HG03571 (cell line): ENCODE results near the gene SLC2A2.
A peak's percentile ranks its signal among the peaks of the same experiment; 100 is the strongest.

Source experiments
- ATAC-seq: cut with Tn5 transposase; IDR thresholded peaks from one replicate; pipeline ENCODE4 v1.9.1; 2021; ENCODE audit not compliant: unreplicated experiment

Gene SLC2A2

GRCh38 chr3:171026597-171027293, at the start of gene SLC2A2:
TSS of gene SLC2A2 (minus strand) at chr3:171026720. CDS start at chr3:171026670, 50 bp downstream.
- no peak for ATAC-seq

DNA sequence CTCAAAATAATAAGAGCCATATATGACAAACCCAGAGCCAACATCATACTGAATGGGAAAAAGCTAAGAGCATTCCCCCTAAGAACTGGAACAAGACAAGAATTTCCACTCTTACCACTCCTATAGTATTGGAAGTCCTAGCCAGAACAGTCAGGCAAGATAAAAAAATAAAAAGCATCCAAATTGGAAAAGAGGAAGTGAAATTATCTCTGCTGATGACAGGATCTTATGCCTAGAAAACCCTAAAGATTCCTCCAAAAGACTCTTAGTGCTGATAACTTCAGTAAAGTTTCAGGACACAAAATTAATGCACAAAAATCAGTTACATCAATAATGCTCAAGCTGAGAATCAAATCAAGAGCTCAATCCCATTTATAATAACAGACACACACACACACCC, 45.9 kb upstream of the SLC2A2 start:
- no peak for ATAC-seq

GRCh38 chr3:171068658-171069057, 42.1 kb upstream of the SLC2A2 start:
- no peak for ATAC-seq

DNA sequence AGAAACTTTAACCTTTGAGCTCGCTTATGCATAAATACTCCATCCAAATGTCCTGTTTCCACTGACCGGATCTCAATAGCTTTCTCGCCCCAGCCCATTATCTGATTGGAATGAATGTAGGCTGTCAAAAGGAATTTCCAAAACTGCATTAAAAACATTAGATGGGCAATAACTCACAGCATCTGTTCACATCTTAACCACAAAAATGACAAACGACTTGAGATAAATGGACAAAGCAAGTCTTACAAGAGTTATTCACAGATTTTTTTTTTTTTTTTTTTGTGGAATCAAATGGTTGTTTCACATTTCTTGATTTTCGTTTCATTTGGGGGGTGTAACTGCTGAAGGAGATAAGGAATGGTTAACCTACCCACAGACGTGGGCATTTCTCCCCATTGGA, 39.7 kb upstream of the SLC2A2 start:
- no peak for ATAC-seq

DNA sequence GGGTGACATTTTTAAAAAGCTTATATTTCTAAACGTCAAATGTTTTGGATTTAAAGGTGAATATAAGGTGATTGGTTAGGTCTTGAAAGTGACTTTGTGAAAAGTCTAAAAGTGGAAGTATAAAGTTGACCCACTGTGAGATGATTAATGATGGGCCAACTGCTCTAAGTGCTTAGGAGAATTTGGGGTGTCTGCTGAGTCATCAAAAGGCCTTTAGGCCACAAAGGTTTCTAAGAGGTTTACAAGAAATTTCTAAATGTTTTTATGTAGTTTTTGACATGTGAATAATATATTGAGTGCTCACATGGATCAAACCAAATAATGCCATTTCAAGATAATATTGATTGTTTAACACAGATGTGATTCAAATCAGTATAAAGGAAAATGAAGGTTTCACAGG, 39.2 kb upstream of the SLC2A2 start:
- ATAC-seq = no peak

DNA sequence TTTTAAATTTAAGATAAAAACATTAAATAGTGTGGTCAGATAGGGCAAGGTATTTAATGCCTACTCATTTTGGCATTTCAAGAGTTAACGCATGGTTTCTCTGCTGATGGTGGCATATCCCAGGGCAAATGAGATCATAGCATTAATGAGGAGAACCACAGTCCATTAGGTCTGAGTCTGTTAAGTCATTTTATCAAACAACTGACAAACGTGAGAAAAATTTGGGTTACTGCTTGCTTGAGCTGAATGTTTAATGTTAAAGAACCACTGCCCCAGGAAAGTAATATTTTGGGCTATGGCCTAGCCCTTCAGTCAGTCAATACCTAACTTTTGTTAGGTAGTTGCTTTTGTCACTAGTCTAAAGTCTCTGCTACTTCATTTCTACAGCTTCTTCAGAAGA, 37.9 kb upstream of the SLC2A2 start:
- ATAC-seq = no peak

- ATAC-seq = no peak
Observed at GRCh38 chr3:171061749-171062148, 35.2 kb upstream of the SLC2A2 start.

DNA sequence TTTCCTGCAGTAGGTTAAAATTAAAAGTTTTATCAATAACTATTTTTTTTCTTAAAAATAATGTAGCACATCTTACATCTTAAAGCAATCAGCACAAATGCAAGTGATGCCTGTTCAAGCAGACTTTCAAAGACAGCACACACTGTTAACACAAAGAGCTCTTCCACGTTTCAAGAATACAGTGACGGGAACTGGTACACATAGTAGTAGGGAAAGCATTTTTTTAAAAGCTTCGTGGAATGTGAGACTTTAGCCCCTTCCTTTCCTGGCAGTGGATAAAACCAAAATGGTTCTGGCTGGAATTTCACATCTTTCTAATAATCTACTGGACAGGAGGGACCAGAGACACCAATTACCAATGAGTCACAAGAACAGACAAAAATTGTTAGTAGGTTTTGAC, 33.5 kb upstream of the SLC2A2 start:
- no peak for ATAC-seq

GRCh38 chr3:171058873-171059603, 32.5 kb upstream of the SLC2A2 start:
- ATAC-seq = no peak

DNA sequence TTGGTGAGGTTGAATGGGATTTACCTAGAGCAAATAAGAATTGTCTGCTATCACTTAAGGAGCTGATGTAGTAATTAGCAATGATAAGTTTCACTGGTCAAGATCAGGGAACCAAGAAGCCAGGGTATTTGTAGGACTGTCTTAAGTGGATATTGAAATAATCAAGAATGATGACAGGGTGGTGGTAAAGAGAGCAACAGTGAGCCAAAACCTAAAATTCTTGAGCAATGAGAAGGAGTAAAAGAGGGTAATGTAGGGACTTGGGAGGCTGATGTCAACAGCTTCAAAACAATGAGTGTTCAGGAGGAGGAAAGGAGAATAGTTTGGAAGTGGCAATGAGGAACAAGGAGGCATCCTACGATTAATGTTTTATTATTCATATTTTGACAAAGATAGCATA, 31.5 kb upstream of the SLC2A2 start:
- ATAC-seq = no peak

- no peak for ATAC-seq
Observed at GRCh38 chr3:171057072-171057471, 30.6 kb upstream of the SLC2A2 start.

DNA sequence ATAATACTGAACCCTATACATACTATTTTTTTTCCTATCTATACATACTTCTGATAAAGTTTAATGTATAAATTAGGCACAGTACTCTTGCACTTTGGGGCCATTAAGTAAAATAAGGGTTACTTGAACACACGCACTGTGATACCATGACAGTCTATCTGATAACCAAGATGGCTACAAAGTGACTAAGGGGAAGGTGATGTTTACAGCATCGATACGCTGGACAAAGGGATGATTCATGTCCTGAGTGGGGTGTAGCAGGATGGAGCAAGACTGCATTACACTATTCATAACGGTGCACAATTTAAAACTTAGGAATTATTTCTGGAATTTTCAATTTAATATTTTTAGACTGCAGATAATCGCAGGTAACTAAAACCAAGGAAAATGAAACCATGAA, 30.0 kb upstream of the SLC2A2 start:
- no peak for ATAC-seq

GRCh38 chr3:171055336-171056178, 29.0 kb upstream of the SLC2A2 start:
- ATAC-seq = no peak

GRCh38 chr3:171054921-171055320, 28.4 kb upstream of the SLC2A2 start:
- no peak for ATAC-seq

GRCh38 chr3:171054231-171054630, 27.7 kb upstream of the SLC2A2 start:
- ATAC-seq = no peak

DNA sequence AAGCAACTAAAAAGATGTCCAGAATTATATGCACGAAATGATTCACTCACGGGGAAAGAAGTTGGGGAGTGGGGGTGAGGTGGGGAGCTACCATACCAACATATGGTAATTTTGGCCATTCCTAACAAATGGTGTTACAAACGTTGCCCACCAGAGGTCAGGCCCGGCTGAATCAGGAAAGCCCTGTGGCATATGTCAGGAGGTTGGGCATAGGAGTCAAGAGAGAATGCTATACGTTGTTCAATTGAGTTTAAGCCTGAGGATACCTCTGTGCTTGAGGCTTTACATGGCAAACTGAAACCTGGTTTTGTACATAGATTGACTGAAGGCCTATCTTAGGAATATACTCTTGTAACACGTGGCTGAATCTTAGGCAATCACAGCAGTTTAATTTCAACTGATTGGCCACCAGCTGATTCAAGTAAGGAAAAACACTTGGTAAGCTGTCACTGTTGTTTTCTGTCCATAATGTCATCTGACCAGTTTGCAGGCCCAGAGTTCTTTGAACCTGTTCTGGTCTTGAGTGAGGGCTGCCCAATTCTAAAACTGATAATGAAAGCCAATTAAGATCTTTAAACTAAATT, 23.4 kb upstream of the SLC2A2 start:
- peak; percentile 85 for ATAC-seq

DNA sequence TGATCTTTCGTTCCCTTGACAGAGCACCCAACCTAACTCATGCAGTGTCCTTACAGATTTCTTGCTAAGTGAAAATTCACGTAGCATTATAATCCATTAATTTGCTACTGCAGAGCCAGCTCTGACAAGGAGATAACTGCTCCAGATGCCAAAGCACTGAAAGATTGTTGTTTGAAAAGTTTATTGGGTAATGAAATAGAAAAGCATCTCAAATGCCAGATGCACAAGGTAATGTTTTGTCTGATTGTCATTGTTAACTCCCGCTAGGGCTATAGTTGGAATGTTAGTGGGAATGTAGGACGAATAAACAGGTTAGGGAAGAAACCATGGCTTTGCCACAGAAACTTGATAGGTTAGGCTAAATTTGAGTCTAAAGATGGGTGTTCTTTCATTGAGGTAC, 20.2 kb upstream of the SLC2A2 start:
- no peak for ATAC-seq

GRCh38 chr3:171044835-171045793, 18.6 kb upstream of the SLC2A2 start:
- no peak for ATAC-seq

- ATAC-seq = no peak
Observed at GRCh38 chr3:171044384-171044783, 17.9 kb upstream of the SLC2A2 start.

DNA sequence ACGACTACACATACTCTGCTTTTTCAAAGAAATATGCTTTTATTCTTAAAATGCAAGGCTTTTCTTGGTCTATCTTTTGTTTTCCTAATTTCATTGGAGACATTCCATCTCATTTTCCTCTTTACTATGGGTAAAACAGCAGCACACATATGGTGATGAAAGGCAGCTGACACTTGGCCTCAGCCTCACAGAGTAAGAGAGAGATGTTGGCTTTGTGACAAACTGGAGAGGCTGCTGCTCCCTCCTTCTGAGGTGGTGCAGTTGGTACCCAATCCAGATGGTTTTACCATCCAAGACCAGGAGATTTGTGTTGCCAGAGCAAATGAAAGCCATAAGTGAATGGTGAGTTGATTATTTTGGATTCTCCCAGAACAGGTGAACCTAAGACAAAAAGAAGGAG, 13.2 kb upstream of the SLC2A2 start:
- ATAC-seq = no peak
